ENCODE data around the gene BCOR.

BCOR gene

GRCh38 chrX:40049084-40049641, 48.6 kb downstream of the BCOR start:
- TF ChIP-seq CTCF (IDR thresholded peaks at IDR 0.05; ENCODE audit: low read depth, low read length, missing control alignments): no peak
- no peak overlapping the region for H3K4me3 ChIP-seq (ENCODE audit: low read depth, low read length)
- in situ Hi-C loops (cut with HindIII; ENCODE audit: low sequenced_read_pairs): no loop called here
- DNase-seq (ENCODE audit: low read depth): no peak

- no peak for TF ChIP-seq CTCF (IDR thresholded peaks at IDR 0.05; ENCODE audit: low read depth, low read length, missing control alignments)
- in situ Hi-C loops (cut with HindIII; ENCODE audit: low sequenced_read_pairs): no loop called here
- no peak overlapping the region for H3K4me3 ChIP-seq (ENCODE audit: low read depth, low read length)
- DNase-seq (ENCODE audit: low read depth): no peak
Observed at GRCh38 chrX:40047485-40047884, 50.3 kb downstream of the BCOR start.

- in situ Hi-C loops (cut with HindIII; ENCODE audit: low sequenced_read_pairs): no loop called here
- no peak for TF ChIP-seq CTCF (IDR thresholded peaks at IDR 0.05; ENCODE audit: low read depth, low read length, missing control alignments)
- no peak for DNase-seq (ENCODE audit: low read depth)
- no peak overlapping the region for H3K4me3 ChIP-seq (ENCODE audit: low read depth, low read length)
Observed at GRCh38 chrX:40043895-40044294, 53.9 kb downstream of the BCOR start.

GRCh38 chrX:40041915-40042314, 55.8 kb downstream of the BCOR start:
- in situ Hi-C loops (cut with HindIII; ENCODE audit: low sequenced_read_pairs): no loop called here
- no peak for DNase-seq (ENCODE audit: low read depth)
- TF ChIP-seq CTCF (IDR thresholded peaks at IDR 0.05; ENCODE audit: low read depth, low read length, missing control alignments): no peak
- H3K4me3 ChIP-seq (ENCODE audit: low read depth, low read length): no peak overlapping the region

GRCh38 chrX:40040686-40041461, 56.9 kb downstream of the BCOR start:
- in situ Hi-C loops (cut with HindIII; ENCODE audit: low sequenced_read_pairs): no loop called here

GRCh38 chrX:40039887-40040286, 57.9 kb downstream of the BCOR start:
- TF ChIP-seq CTCF (IDR thresholded peaks at IDR 0.05; ENCODE audit: low read depth, low read length, missing control alignments): no peak
- H3K4me3 ChIP-seq (ENCODE audit: low read depth, low read length): no peak overlapping the region
- in situ Hi-C loops (cut with HindIII; ENCODE audit: low sequenced_read_pairs): no loop called here
- no peak for DNase-seq (ENCODE audit: low read depth)

More at GRCh38 chrX:40040686-40041461, 56.9 kb downstream of the BCOR start:
- no peak overlapping the region for H3K4me3 ChIP-seq (ENCODE audit: low read depth, low read length)
- no peak for DNase-seq (ENCODE audit: low read depth)
- no peak for TF ChIP-seq CTCF (IDR thresholded peaks at IDR 0.05; ENCODE audit: low read depth, low read length, missing control alignments)
